GM12872 (cell line): Measurements from ENCODE around the gene SAMHD1.

Experiments used
- CTCF ChIP-seq: IDR thresholded peaks from 3 replicates; pipeline ENCODE4 v1.5.1; 2011; ENCODE audit warnings: low read depth, mild to moderate bottlenecking, low read length, moderate library complexity; ENCODE audit not compliant: insufficient read depth

Gene SAMHD1

GRCh38 chr20:36866164-36866563 is 85.3 kb downstream of the SAMHD1 start:
- no peak for TF ChIP-seq CTCF

DNA sequence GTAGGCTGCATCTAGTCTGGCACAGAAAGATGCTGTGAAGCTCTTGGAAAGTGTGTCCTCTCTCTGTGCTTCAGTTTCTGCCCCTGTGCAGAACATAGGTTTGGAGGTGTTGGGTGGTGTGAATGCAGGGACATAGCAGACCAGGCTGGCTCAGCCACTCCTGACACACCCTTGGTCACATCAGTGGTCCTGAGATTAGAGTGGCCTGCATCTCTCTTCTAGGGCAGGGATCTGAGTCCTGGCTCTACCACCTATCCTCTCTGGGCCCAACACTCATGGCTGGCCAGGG is 85.7 kb downstream of the SAMHD1 start:
- no peak for TF ChIP-seq CTCF

DNA sequence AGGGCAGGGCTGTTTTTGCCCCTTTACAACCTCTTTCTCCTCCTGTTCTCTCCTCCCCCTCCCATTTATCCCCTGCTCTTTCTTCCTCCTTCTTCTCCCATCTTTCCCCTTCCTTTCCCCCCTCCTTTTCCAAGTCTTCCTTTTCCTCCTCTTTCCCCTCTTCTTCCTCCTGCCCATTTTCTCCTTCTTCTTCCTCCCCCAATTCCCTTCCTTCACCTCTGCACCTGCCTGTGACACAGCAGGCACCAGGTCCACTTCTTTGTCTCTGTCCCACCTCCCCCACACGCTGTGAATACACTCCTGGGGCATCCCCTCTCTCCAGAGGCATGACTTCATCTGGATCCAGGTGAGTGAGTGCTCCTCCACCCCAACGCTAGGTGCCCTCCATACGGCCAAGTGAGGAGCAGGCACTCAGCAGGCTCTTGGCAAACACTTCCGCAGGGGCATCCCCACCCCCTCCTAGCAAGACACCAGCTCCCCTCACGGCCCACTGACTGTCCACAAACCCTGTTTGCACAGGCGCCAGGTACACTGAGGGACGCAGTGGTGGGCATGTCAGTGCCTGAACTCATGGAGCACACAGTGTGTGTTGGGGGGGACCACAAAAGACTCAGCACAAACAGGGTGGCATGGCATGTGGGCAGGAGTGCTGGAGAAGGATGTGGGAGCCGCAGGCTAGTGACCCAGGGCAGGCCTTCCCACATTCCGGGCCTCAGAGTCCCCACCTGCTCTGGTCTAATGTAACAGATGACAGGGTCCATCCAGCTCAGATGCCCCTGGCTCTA is 86.2 kb downstream of the SAMHD1 start:
- no peak for TF ChIP-seq CTCF

DNA sequence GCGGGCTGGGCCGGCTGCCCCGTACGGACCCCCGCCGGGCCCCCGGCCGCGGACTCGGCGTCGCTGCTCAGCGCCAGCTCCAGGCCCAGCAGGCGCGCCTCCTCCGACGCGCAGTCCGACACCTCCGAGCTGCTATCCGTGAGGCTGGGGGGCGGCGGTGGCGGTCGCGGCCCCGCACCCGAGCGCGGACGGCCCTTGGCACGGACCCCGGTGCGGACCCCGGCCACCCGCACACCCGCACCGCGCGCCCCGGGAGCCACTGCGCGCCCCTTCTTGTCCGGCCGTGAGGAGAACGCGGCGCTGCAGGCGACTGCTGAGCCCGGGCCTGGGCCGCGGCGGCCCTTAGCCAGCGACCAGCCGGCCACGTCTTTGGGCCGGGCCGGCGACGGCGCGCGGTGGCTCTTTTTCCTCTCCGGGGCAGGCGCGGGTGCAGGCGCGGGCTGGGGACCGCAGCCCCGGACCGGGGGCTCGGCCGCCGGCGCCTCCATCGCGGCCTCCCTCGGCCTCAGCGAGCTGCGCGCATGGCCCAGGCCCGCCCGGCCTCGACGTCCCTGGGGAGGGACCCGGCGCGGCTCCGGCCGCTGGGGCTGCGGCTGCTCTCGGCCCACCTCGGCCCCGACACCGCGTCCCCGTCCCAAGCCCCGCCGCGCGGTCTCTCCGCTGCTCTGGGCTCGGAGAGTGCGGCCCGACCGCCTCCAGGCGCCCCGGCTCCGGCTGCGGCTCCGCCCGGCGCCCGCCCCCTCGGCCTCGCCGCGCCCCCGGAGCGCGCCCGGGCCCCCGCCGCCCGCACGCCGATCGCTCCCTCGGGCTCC is 88.4 kb downstream of the SAMHD1 start:
- TF ChIP-seq CTCF: no peak

DNA sequence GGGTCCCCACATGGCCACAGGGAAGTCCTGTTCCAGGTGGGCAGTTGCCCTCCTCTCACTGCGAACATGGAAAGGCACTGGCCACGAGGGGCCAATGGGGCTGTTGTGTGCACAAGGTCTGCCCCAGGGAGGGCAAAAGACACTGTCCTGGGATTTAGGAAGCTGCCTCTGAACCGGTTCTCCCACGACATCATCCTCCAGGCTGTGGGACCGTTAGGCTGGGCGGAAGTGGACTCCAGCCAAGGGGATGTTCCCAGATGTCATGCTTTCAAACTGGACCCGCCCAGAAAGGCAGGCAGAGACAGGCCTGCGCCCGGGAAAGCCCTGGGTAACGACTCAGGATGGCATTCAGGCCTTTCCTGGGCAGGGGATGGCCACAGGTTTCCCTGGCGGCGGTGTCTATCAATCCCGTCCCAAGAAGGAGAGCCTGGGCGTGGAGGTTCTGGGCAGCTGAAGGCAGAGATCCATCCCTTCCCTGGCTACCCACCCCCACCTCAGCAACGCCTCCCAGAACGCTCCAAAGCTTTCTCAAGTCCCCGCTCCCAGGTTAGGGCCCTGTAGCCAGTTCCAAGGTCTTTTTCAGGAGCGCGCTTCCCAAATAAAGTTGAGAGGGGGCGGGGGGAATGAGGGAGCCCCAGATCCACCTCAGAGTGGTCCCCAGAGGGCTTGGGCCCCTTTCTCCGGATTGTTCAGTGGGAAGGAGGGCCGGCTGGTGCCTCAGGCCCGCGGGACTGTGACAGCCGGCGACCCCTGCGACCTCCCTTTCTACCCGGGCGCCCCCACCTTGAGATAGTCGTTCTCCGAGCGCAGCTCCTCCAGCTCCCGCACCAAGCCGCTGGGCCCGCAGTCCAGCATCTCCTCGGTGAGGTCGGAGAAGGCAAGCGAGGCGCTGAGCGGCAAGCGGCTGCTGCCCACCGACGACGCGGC is 89.4 kb downstream of the SAMHD1 start:
- TF ChIP-seq CTCF: no peak

DNA sequence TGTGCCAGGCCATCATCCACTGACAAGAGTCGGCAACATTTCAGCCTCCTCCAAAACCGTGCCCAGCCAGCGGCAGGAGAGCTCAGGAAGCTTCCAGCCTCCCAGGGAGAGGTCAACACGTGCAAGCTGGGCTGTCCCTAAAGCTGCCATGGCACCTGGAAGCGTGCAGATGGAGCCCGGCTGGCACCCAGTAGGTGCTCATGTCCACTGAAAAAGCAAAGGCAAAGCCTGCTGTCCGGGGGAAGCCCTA is 90.0 kb downstream of the SAMHD1 start:
- TF ChIP-seq CTCF: no peak
